Mucosa of rectum (tissue), 2 donors: ENCODE measurements around the gene HDHD5.

Experiments
- H3K27ac ChIP-seq, 2 donors: one replicate each; pipeline ENCODE4 v1.7.0; 2013; ENCODE audit warnings: inconsistent platforms in 2 of 2, low read depth in 2 of 2, low read length in 2 of 2
- H3K27me3 ChIP-seq, 2 donors: one replicate each; pipeline ENCODE4 v1.7.0; 2013; ENCODE audit warnings: low read length in 2 of 2; ENCODE audit not compliant: control insufficient read depth in 2 of 2, insufficient read depth in 2 of 2
- H3K36me3 ChIP-seq, 2 donors: one replicate each; pipeline ENCODE4 v1.7.0; 2013; ENCODE audit warnings: low read length in 2 of 2; ENCODE audit not compliant: control insufficient read depth in 2 of 2, insufficient read depth in 2 of 2
- H3K4me1 ChIP-seq, 2 donors: one replicate each; pipeline ENCODE4 v1.7.0; 2013; ENCODE audit warnings: low read length in 2 of 2, mild to moderate bottlenecking in 1 of 2; ENCODE audit not compliant: control insufficient read depth in 2 of 2, insufficient read depth in 2 of 2
- H3K4me3 ChIP-seq, 2 donors: one replicate each; pipeline ENCODE4 v1.7.0; 2013; ENCODE audit warnings: low read length in 2 of 2
- H3K9ac ChIP-seq, 2 donors: one replicate each; pipeline ENCODE4 v1.7.0; 2013; ENCODE audit warnings: low read length in 2 of 2, low read depth in 1 of 2, mild to moderate bottlenecking in 1 of 2
- H3K9me3 ChIP-seq, 2 donors: one replicate each; pipeline ENCODE4 v1.7.0; 2013; ENCODE audit warnings: low read length in 2 of 2; ENCODE audit not compliant: control insufficient read depth in 2 of 2
- donor health status: healthy.
- donor health status: Normal muscosa, but diverticular disease.

HDHD5 gene

GRCh38 chr22:17158568-17159503 is at the start of gene HDHD5:
HDHD5 (minus strand) TSS chr22:17159277; CDS start chr22:17159251, 26 bp downstream.
- Histone ChIP-seq H3K9me3 (no peaks in the 10 kb centered on the region), H3K27ac (peak within 1 kb of the TSS; percentile 89 to 91), H3K4me1 (peaks cover 4 to 13% of the 10 kb centered on the region in 2 donors), H3K9ac (peak within 1 kb of the TSS; percentile 75), H3K27me3 (no peaks in the 10 kb centered on the region), H3K4me3 (peak within 1 kb of the TSS; percentile 86 to 88), H3K36me3 (no peaks in the 10 kb centered on the region)

GRCh38 chr22:17205432-17205831 is 46.4 kb upstream of the HDHD5 start:
- no peaks in the 10 kb centered on the region for H3K36me3 ChIP-seq
- no peak overlapping the region for H3K27ac ChIP-seq
- H3K27me3 ChIP-seq: no peaks in the 10 kb centered on the region
- H3K9ac ChIP-seq: no peak overlapping the region
- no peaks in the 10 kb centered on the region for H3K4me1 ChIP-seq
- H3K9me3 ChIP-seq: no peaks in the 10 kb centered on the region
- H3K4me3 ChIP-seq: no peak overlapping the region

GRCh38 chr22:17201285-17201945 is 42.3 kb upstream of the HDHD5 start:
- Histone ChIP-seq H3K4me1 (no peaks in the 10 kb centered on the region), H3K36me3 (no peaks in the 10 kb centered on the region), H3K27me3 (no peaks in the 10 kb centered on the region), H3K4me3 (no peak overlapping the region), H3K27ac (no peak overlapping the region), H3K9ac (no peak overlapping the region), H3K9me3 (no peaks in the 10 kb centered on the region)

GRCh38 chr22:17199003-17199731 is 40.1 kb upstream of the HDHD5 start:
- H3K36me3 ChIP-seq: no peaks in the 10 kb centered on the region
- no peaks in the 10 kb centered on the region for H3K27me3 ChIP-seq
- H3K4me3 ChIP-seq: peak overlapping the region; percentile 59 to 67
- H3K9me3 ChIP-seq: no peaks in the 10 kb centered on the region
- no peaks in the 10 kb centered on the region for H3K4me1 ChIP-seq
- H3K9ac ChIP-seq: peak overlapping the region in 1 of 2 donors; percentile 33
- peak overlapping the region; percentile 56 to 59 for H3K27ac ChIP-seq

- Histone ChIP-seq H3K27me3 (no peaks in the 10 kb centered on the region), H3K4me3 (peak overlapping the region; percentile 59 to 67), H3K4me1 (no peaks in the 10 kb centered on the region), H3K36me3 (no peaks in the 10 kb centered on the region), H3K27ac (peak overlapping the region; percentile 56 to 59), H3K9ac (peak overlapping the region in 1 of 2 donors; percentile 33), H3K9me3 (no peaks in the 10 kb centered on the region)
Measured at GRCh38 chr22:17198170-17199002, 39.3 kb upstream of the HDHD5 start.

- no peaks in the 10 kb centered on the region for H3K27me3 ChIP-seq
- H3K4me3 ChIP-seq: no peak overlapping the region
- H3K9me3 ChIP-seq: no peaks in the 10 kb centered on the region
- no peaks in the 10 kb centered on the region for H3K4me1 ChIP-seq
- no peak overlapping the region for H3K9ac ChIP-seq
- H3K27ac ChIP-seq: no peak overlapping the region
- H3K36me3 ChIP-seq: peaks cover 0 to 5% of the 10 kb centered on the region in 2 donors
Measured at GRCh38 chr22:17194213-17194612, 35.1 kb upstream of the HDHD5 start.

- H3K27ac ChIP-seq: no peak overlapping the region
- no peaks in the 10 kb centered on the region for H3K4me1 ChIP-seq
- no peak overlapping the region for H3K4me3 ChIP-seq
- H3K9me3 ChIP-seq: no peaks in the 10 kb centered on the region
- no peaks in the 10 kb centered on the region for H3K27me3 ChIP-seq
- no peak overlapping the region for H3K9ac ChIP-seq
- peaks cover 0 to 9% of the 10 kb centered on the region in 2 donors for H3K36me3 ChIP-seq
Measured at GRCh38 chr22:17192186-17192585, 33.1 kb upstream of the HDHD5 start.

GRCh38 chr22:17191163-17191784 is 32.2 kb upstream of the HDHD5 start:
- no peak overlapping the region for H3K4me3 ChIP-seq
- no peak overlapping the region for H3K9ac ChIP-seq
- H3K9me3 ChIP-seq: no peaks in the 10 kb centered on the region
- no peak overlapping the region for H3K27ac ChIP-seq
- peaks cover 0 to 9% of the 10 kb centered on the region in 2 donors for H3K36me3 ChIP-seq
- no peaks in the 10 kb centered on the region for H3K4me1 ChIP-seq
- no peaks in the 10 kb centered on the region for H3K27me3 ChIP-seq

- Histone ChIP-seq H3K36me3 (peaks cover 0 to 9% of the 10 kb centered on the region in 2 donors), H3K4me1 (no peaks in the 10 kb centered on the region), H3K9ac (no peak overlapping the region), H3K4me3 (no peak overlapping the region), H3K9me3 (no peaks in the 10 kb centered on the region), H3K27ac (no peak overlapping the region), H3K27me3 (no peaks in the 10 kb centered on the region)
Measured at GRCh38 chr22:17190702-17191101, 31.6 kb upstream of the HDHD5 start.
